ENCODE data around the gene CBFA2T2.

GRCh38 chr20:33474963-33475362, 14.9 kb upstream of the CBFA2T2 start:
- no peak for TF ChIP-seq EZH2 (IDR thresholded peaks at IDR 0.05; ENCODE audit: borderline replicate concordance, control insufficient read depth, low read depth, low read length)
- TF ChIP-seq CTCF (IDR thresholded peaks at IDR 0.05 in 2 of 3, conservative IDR thresholded peaks at IDR 0.05 in 1 of 3; ENCODE audit: control insufficient read depth in 2 of 3, extremely low read depth in 1 of 3, insufficient read depth in 1 of 3, low read depth in 3 of 3, low read length in 3 of 3), result no peak
